GM08714 (cell line): ENCODE data around the gene NR3C2.

Experiments
- H3K4me3 ChIP-seq: fragments of 200-500 bp; sonication (Bioruptor generic); 2 replicates; pipeline ENCODE4 v1.5.1; 2014; ENCODE audit warnings: mild to moderate bottlenecking, low read length, inconsistent platforms
- ZNF274 ChIP-seq: IDR thresholded peaks from 2 replicates; pipeline ENCODE4 v1.6.1; 2012; ENCODE audit warnings: mild to moderate bottlenecking, low read depth, low read length

Gene NR3C2

DNA sequence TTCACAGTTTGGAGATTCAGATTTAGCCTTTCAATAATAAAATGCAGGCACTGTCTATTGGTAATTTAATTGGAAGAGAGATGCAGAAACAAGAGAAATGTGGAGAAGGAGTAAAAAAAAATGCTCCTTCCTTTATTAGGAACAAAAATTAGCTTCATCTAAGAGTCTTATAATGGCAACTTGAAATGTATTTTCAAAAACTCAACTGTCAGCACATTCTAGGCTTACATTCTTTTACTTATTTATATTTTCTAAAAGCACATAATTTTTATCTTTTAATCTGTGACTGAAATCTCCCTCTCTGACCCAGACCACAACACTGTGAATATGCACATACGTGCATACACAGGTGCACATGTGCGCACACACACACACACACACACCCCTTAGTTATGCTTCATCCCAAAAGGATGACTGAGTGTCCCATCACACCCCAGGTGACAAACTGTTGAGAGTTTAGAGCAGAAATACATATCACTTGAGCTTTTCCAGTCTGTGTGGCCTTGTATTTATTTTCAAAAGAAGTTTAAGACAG, 29.7 kb downstream of the NR3C2 start:
- no peak overlapping the region for H3K4me3 ChIP-seq
- no peak for TF ChIP-seq ZNF274

DNA sequence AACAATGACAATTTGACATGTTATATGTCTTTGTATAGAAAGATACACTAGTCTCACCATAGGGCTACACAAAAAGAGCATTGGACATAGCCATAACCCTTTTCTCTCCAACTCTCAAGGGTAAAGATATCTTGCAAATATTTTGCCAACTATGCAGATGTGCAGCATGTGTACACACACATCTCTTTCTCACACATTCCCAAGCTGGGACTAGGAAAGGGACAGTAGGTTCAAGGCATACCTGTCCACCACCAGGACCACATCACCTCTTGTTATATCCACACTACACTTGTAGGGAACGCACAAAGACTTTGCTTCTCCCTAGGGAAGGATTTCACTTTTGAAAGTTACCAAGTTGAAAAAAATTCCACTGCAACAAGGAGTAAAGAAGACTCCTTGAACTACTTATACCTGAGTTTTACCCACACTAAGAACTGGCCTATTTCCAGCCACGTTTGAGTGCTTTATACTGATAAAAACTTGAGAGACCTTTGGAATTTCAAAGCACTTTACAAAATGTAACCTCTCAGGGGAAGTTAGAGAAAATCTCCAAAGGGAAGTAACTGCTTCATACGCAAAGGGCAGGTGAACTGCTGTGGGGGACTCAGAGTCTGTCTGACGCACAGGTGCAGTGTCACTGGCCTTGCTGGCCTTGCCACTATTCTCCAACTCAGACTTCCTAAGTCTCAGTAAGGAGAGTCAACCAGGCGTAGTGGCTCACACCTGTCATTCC, 36.9 kb downstream of the NR3C2 start:
- H3K4me3 ChIP-seq: no peak overlapping the region
- no peak for TF ChIP-seq ZNF274

DNA sequence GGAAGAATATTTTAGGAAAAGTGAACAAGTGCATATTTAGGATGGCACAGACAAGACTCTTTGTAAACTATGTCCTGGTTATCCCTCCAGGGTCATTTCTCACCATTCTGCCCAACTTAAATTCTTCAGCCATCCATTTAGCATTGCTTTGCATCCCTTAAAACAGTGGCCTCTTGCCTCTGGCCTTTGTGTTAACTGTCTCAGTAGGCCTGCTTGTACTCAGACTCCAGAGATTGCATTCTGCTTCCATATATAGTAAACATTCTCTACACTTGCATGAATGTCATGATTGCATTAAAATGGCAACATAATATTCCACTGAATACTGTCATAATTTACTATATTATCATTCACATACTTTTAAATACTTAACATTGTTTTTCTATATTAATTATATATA, 43.2 kb downstream of the NR3C2 start:
- no peak for TF ChIP-seq ZNF274
- H3K4me3 ChIP-seq: no peak overlapping the region

DNA sequence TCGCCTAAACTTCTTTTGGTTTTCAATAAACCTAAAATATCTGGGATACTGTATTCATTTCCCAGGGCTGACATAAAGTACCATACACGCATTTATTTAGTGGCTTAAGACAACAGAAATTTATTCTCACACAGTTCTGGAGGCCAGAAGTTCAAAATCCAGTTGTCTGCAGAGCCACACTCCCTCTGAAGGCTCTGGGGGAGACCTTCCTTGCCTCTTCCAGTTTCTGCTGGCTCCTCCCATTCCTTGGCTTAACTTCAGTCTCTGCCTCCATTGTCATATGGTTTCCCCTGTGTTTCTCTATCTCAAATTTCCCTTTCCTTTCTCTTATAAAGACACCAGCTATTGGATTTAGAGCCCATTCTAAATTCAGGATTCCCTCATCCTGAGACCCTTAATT, 44.4 kb downstream of the NR3C2 start:
- TF ChIP-seq ZNF274: no peak
- H3K4me3 ChIP-seq: no peak overlapping the region

DNA sequence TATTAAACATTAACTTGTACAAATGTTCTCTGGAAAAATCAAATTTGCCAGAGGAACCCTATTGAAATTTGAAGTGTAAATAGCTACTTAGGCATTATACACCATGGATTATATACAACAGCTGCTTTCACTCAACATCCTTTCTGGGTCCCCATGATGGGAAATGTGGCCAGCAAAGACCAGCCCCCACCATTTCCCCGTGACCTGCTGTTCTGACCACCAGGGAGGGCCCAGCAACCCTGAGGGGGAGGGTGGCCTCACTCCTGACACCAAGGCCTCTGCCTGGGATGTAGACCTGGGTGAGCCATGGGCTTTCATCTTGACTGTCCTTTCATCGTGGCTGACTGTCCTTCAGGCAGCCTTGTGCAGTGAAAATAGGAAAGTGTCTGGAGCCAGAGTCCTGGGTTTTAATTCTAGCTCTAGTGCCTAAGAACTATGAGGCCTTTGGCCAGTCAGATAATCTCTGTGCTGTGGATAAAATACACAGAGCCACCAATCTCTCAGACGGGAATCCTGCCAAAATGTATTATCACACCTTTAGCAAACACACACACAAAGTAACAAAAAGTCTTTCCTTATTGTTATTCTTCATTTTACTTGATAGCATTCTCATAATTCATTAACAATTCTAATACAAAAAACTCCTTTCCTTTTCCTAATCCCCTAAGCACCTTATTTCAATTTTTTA, 45.1 kb downstream of the NR3C2 start:
- no peak for TF ChIP-seq ZNF274
- no peak overlapping the region for H3K4me3 ChIP-seq

DNA sequence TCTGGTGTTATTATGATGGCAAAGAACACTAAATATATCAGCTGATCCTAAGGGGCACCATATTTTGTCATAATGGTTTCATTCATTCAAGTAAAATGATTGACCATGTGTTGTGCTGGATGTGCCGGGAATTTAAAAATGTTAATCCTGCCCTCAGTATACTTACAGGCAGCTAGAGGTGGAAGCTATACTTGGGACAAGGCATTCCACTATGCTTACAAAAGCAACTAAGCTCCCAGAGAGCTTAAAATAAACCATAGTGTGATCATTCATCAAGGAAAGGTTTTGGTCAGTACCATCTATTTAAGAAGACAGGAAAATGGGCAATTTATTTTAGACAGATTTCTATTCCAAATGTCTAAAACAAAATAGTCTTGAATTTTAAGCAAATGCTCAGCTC, 46.4 kb downstream of the NR3C2 start:
- H3K4me3 ChIP-seq: no peak overlapping the region
- TF ChIP-seq ZNF274: no peak

DNA sequence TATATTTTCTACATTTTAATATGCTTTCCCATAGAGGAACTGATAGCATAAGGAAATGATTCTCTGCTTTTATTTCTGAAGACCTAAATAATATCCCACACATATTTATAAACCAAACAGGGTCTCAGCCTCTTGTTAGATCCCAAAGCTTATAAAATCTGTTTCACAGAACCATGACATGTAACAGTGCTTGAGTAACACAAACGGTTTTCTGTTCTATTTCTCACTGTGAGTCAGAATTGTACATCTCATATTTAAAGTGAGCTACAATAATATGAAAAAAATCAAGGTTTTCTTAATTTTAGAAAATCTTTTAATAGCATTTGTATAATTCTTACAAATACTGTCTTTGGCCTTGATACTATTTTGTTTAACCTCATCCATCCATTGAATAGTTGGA, 51.2 kb downstream of the NR3C2 start:
- TF ChIP-seq ZNF274: no peak
- H3K4me3 ChIP-seq: no peak overlapping the region

DNA sequence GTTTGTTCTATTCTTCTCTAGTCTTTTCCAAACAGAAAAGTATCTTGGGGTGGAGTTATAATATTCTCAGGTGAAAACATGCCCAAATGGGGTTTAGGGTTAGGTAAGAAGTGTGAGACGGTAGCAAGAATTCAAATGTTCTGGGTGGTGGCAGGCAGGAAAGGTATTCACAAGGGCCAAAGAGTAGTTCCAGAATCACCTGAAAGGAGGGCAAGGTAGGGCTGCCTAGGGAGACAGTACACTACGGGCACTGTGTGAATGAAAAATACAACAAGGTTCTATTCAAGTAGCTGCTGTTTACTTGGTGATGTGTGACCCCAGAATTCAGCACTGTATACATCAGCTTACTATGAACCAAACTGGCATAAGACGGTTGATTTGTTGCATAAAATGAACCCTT, 51.9 kb downstream of the NR3C2 start:
- no peak for TF ChIP-seq ZNF274
- no peak overlapping the region for H3K4me3 ChIP-seq

DNA sequence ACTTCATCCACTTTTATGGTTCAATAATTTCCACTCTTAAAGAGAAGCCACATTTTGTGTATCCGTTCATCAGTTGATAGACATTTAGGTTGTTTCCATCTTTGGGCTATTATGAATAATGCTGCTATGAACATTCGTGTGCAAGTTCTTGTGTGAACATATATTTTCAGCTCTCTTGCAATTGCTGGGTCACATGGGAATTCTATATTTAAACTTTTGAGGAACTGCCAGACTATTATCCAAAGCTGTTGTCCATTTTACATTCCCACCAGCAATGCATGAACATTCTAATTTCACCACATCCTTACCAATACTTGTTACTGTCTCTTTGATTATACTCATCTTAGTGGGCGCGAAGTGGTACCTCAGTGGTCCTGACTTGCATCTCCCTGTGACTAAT, 61.9 kb downstream of the NR3C2 start:
- H3K4me3 ChIP-seq: no peak overlapping the region
- no peak for TF ChIP-seq ZNF274

DNA sequence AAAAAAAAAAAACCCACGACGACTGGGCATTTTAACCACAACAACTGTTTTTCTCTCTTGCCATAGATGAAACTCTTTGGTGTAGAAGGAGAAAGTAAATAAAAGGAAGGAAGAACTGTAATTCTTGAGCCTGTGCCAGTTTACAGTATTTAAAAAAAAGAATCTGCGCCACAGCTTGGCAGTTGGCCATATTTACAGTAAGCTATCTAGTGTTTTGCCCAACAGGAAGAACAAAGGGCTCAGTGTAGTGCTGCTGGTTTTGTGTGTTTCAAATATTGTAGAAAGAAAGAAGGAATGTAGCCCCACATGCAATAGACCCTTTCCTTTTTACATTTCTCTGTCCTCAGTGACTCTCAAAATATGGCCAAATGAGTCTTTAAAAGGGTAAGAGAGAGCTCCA, 66.1 kb downstream of the NR3C2 start:
- TF ChIP-seq ZNF274: no peak
- no peak overlapping the region for H3K4me3 ChIP-seq

DNA sequence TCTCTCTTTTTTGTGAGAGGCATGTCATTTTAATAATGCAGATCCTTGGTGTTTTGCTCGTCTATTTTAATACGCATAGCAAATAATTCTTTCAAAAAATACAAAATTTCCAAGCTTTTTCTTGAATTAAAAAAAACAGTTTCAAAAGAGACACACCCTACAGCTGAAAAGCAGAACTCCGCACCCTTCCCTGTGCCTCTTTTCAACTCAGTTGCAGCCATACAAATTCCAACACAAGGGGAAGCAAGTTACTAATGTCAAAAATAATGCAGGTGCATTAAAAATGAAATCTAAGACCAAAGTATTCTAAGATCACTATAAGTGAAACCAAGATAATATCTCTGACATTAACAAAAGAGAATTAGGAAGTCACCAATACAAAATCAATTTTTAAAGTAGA, 66.6 kb downstream of the NR3C2 start:
- TF ChIP-seq ZNF274: no peak
- H3K4me3 ChIP-seq: no peak overlapping the region

DNA sequence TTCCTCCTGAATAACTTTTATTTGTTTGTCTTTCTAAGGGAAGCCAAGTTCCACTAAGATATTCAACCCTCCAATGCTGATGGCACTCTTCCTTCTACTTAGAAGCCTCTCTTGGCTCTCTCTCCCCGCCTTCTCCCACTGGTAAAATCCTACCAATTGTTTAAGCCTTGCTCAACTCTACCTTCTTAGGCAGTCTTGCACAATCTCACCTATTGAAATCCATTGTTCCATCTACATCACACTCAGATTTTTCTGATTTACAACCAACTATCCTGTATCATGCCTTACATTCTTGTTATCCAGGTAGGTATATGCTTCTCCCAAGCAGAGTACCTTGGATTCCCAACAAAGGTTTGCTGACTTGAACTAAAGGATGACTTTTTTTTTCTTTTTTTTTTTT, 69.1 kb downstream of the NR3C2 start:
- no peak overlapping the region for H3K4me3 ChIP-seq
- no peak for TF ChIP-seq ZNF274

DNA sequence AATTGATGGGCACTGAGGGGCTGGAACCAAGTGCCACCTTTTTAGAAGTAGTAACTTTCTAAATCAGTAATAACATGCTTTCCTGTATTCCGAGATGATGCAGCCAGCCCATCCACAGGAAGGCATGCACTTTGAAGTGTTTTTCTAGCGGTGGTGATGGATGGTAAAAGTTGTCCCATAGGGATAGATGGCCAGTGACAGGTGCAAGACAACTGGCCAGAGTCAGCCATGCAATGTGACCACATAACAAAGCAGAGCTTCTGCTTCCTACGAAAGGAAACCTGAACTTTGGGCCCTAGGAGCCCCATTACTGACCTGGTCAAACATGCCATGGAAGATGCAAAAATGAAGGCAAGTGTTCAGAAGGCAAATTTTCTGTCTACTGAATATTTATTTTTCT, 72.3 kb downstream of the NR3C2 start:
- no peak overlapping the region for H3K4me3 ChIP-seq
- TF ChIP-seq ZNF274: no peak

DNA sequence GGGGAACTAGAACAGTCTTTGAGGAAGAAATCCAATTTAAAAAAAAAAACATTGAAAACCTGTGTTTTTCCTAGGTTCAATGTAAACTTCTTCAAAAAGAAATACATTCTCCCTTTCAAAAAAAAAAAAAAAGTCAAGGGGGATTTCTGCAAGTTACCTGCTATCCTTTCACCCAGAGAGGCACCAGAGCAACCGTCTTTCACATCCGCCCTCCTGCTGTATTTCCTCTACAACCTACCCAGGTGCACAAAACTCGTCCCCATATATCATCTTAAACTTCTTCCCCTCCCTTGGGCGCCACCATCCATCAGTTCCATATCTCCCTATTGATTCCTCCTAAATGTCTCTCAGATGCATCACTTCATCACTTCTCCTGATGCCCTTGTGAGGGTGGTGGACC, 74.5 kb downstream of the NR3C2 start:
- H3K4me3 ChIP-seq: no peak overlapping the region
- TF ChIP-seq ZNF274: no peak

DNA sequence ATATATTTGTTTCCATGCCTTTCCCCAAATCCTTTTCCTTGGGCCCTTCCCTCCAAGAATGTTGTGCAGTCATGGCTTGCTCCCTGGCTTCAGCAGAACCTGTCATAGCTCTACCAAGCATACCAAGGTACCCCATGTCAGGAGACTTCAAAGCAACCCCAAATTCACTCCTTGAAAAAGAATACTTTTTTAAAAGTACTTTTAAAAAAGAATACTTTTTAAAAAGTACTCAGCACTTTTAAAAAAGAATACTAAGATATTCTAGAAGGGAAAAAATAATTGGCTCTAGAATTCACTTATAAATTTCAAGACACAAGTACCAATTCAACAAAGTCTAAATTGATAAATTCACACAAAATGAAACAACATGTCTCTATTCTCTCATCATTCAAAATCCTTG, 76.0 kb downstream of the NR3C2 start:
- TF ChIP-seq ZNF274: no peak
- no peak overlapping the region for H3K4me3 ChIP-seq
